HCT116 (cell line): Measurements from ENCODE around the gene OLFML2B. TPM values are rescaled to one million over a fixed set of nuclear protein-coding genes. Genes with fewer than 3 reads are reported as not detected.

Source experiments
- ATAC-seq: fragments of 200-7000 bp; cut with Tn5 transposase; 2 replicates; pipeline ENCODE4 v1.9.1; 2020; ENCODE audit warnings: mild to moderate bottlenecking, moderate library complexity
- BruUV-seq: library from RNA; stranded (reverse); fragments of 400-500 nt; replicated peaks from 2 replicates; lab custom pipeline; 2021; lab: Mats Ljungman, UMichigan
- CTCF ChIA-PET: fragments of 300-600 bp; sonication (Branson Sonifier 250); formaldehyde crosslinking; loops from one replicate; lab custom pipeline; 2021; ENCODE audit warnings: antibody characterized with exemption; lab: Charles Lee
- POLR2A ChIA-PET: fragments of 300-600, 350-600 bp; sonication (Branson Sonifier 250); formaldehyde crosslinking; loops from one replicate; lab custom pipeline; 2021; ENCODE audit warnings: antibody characterized with exemption; lab: Charles Lee
- RAD21 ChIA-PET, 2 experiments: fragments of 300-600 bp; sonication (Branson Sonifier 250); formaldehyde crosslinking; loops; one replicate each; lab custom pipeline; 2023; ENCODE audit warnings: low total read pairs in 2 of 2; ENCODE audit not compliant: uncharacterized antibody in 2 of 2, unreplicated experiment in 2 of 2, low non-redundant PET in 1 of 2; lab: Charles Lee
- DNase-seq: peaks from one replicate; pipeline ENCODE4 v3.0.0-alpha.2; 2010; ENCODE audit warnings: low read depth, low spot score
- H2AFZ ChIP-seq: fragments of 200-600 bp; shearing (Covaris generic), sonication (generic); 2 replicates; pipeline ENCODE4 v1.6.1; 2017; ENCODE audit warnings: low read depth, mixed run types, mixed read lengths, antibody characterized with exemption, low read length; ENCODE audit not compliant: poor library complexity, severe bottlenecking
- H3K27ac ChIP-seq: 2 replicates; pipeline ENCODE4 v1.5.1; 2012; ENCODE audit warnings: low read depth, low read length
- H3K27me3 ChIP-seq: fragments of 200-600 bp; sonication (generic); 2 replicates; pipeline ENCODE4 v1.6.1; 2016; ENCODE audit warnings: mixed run types, low read length, mixed read lengths; ENCODE audit not compliant: insufficient read depth
- H3K36me3 ChIP-seq, 2 experiments: fragments of 200-500 bp in 1 of 2; fragments of 200-600 bp in 1 of 2; sonication (Bioruptor generic) in 1 of 2; sonication (generic) in 1 of 2; 2 replicates each; pipeline versions ENCODE4 v1.5.1 to v1.6.1; 2014 to 2016; ENCODE audit warnings: low read length in 2 of 2, inconsistent platforms in 1 of 2, mixed read lengths in 1 of 2, mixed run types in 1 of 2; ENCODE audit not compliant: insufficient read depth in 2 of 2, control insufficient read depth in 1 of 2
- H3K4me1 ChIP-seq, 2 experiments: fragments of 200-600 bp in 1 of 2; sonication (generic) in 1 of 2; 2 replicates each; pipeline versions ENCODE4 v1.5.1 to v1.6.1; 2012 to 2017; ENCODE audit warnings: low read length in 2 of 2, inconsistent platforms in 1 of 2, mild to moderate bottlenecking in 1 of 2, mixed read lengths in 1 of 2, mixed run types in 1 of 2, moderate library complexity in 1 of 2; ENCODE audit not compliant: insufficient read depth in 2 of 2, control insufficient read depth in 1 of 2
- H3K4me2 ChIP-seq: fragments of 200-600 bp; sonication (generic); 2 replicates; pipeline ENCODE4 v1.6.1; 2017; ENCODE audit warnings: mixed run types, low read length, mixed read lengths
- H3K4me3 ChIP-seq, 2 experiments: fragments of 200-600 bp in 1 of 2; sonication (generic) in 1 of 2; replicated peaks in 1 of 2; 2 replicates each; pipeline ENCODE4 v1.5.1; 2011 to 2016; ENCODE audit warnings: low read length in 2 of 2, control low read depth in 1 of 2, low read depth in 1 of 2, mild to moderate bottlenecking in 1 of 2, mixed read lengths in 1 of 2, mixed run types in 1 of 2
- H3K79me2 ChIP-seq: fragments of 200-600 bp; sonication (generic); 2 replicates; pipeline ENCODE4 v1.6.1; 2017; ENCODE audit warnings: mild to moderate bottlenecking, mixed run types, low read length, moderate library complexity, mixed read lengths; ENCODE audit not compliant: insufficient read depth
- H3K9ac ChIP-seq: fragments of 200-600 bp; sonication (generic); 2 replicates; pipeline ENCODE4 v1.6.1; 2016; ENCODE audit warnings: low read length, mixed read lengths
- H3K9me2 ChIP-seq: fragments of 200-600 bp; sonication (generic), shearing (Covaris generic); 2 replicates; pipeline ENCODE4 v1.6.1; 2017; ENCODE audit warnings: mixed run types, mild to moderate bottlenecking, moderate library complexity; ENCODE audit not compliant: insufficient read depth
- H3K9me3 ChIP-seq, 2 experiments: fragments of 200-500 bp in 1 of 2; fragments of 200-600 bp in 1 of 2; sonication (Bioruptor generic) in 1 of 2; sonication (generic) in 1 of 2; 2 replicates each; pipeline ENCODE4 v1.6.1; 2014 to 2017; ENCODE audit warnings: low read length in 2 of 2, mixed read lengths in 2 of 2, inconsistent platforms in 1 of 2, low read depth in 1 of 2, mild to moderate bottlenecking in 1 of 2, mixed run types in 1 of 2, moderate library complexity in 1 of 2; ENCODE audit not compliant: control insufficient read depth in 1 of 2, insufficient read depth in 1 of 2
- H4K20me1 ChIP-seq: fragments of 200-600 bp; sonication (generic), shearing (Covaris generic); 2 replicates; pipeline ENCODE4 v1.6.1; 2017; ENCODE audit warnings: mixed run types, mild to moderate bottlenecking, moderate library complexity; ENCODE audit not compliant: insufficient read depth
- EZH2 ChIP-seq: fragments of 200-600 bp; sonication (generic); IDR thresholded peaks from 2 replicates; pipeline ENCODE4 v1.6.1; 2017; ENCODE audit warnings: antibody characterized with exemption, mixed run types
- EZH2phosphoT487 ChIP-seq: fragments of 200-600 bp; IDR thresholded peaks from 2 replicates; pipeline ENCODE4 v1.6.1; 2018; ENCODE audit warnings: antibody characterized with exemption, borderline replicate concordance
- FOSL1 ChIP-seq: IDR thresholded peaks from 2 replicates; pipeline ENCODE4 v1.6.1; 2012; ENCODE audit warnings: low read depth
- JUND ChIP-seq: IDR thresholded peaks from 2 replicates; pipeline ENCODE4 v1.6.1; 2012
- POLR2A ChIP-seq: IDR thresholded peaks from 2 replicates; pipeline ENCODE4 v1.7.0; 2011; ENCODE audit warnings: borderline replicate concordance; ENCODE audit not compliant: insufficient read depth, insufficient read length; ENCODE audit errors: extremely low read depth
- POLR2AphosphoS5 ChIP-seq: IDR thresholded peaks from 2 replicates; pipeline ENCODE4 v1.6.1; 2011; ENCODE audit warnings: mild to moderate bottlenecking, low read depth, low read length, moderate library complexity
- SIN3A ChIP-seq: IDR thresholded peaks from 2 replicates; pipeline ENCODE4 v1.6.1; 2012; ENCODE audit warnings: low read depth
- SP1 ChIP-seq: IDR thresholded peaks from 2 replicates; pipeline ENCODE4 v1.6.1; 2012; ENCODE audit warnings: low read depth
- YY1 ChIP-seq: IDR thresholded peaks from 2 replicates; pipeline ENCODE4 v1.6.1; 2011; ENCODE audit warnings: low read length, low read depth, moderate library complexity, mild to moderate bottlenecking; ENCODE audit not compliant: insufficient replicate concordance; ENCODE audit errors: extremely low read depth
- ZNF274 ChIP-seq: fragments of 200-500 bp; sonication (Bioruptor generic); IDR thresholded peaks from 2 replicates; pipeline ENCODE4 v1.6.1; 2014; ENCODE audit warnings: mild to moderate bottlenecking, low read depth, low read length, inconsistent platforms
- intact Hi-C: fragments of 100-400 bp; cut with micrococcal nuclease; formaldehyde crosslinking; loops from 2 replicates; pipeline ENCODE4 v1.10.0; 2022
- total RNA-seq: library from RNA; stranded (reverse); gene quantifications from one replicate; pipeline ENCODE4 v1.2.1, GENCODE V29; 2021; ENCODE audit not compliant: unreplicated experiment
- TF ChIP-seq, protein P1 (sequence below): IDR thresholded peaks from 2 replicates; pipeline ENCODE4 v1.6.1; 2012
- TF ChIP-seq, protein P2 (sequence below): IDR thresholded peaks from 2 replicates; pipeline ENCODE4 v1.6.1; 2012
- TF ChIP-seq, protein P3 (sequence below): IDR thresholded peaks from 2 replicates; pipeline ENCODE4 v1.6.1; 2011; ENCODE audit warnings: mild to moderate bottlenecking, low read length, moderate library complexity; ENCODE audit not compliant: insufficient replicate concordance; ENCODE audit errors: extremely low read depth

The OLFML2B gene
- total RNA-seq, 1 experiment from 2014 or later, result 1.3 TPM

DNA sequence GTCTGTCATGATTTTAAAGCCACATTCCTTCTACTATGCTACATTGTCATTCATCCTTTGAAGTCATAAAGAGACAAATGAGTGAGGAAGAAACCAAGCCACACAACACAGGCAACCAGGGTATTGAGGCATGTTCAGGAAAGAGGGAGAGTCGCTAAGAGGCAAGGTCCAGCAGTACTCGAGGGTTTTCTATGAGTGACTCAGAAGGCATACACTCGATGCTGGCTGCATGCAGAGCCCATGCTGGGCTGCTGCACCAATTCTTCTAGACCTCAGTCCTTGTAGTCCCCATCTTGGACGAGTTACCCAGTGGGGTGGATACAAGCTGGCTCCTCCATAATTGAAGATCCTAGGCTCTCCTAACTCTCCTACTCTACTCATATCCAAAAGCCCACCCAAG is 57.6 kb downstream of the OLFML2B start:
- Histone ChIP-seq H3K27ac (no peak overlapping the region), H3K9me2 (peaks cover 5% of the 10 kb centered on the region; the same call in 1 of the 2 replicates), H3K9me3 (no peaks in the 10 kb centered on the region), H3K9ac (no peak overlapping the region), H2AFZ (no peak overlapping the region), H3K4me1 (peaks cover 14 to 16% of the 10 kb centered on the region in 2 experiments), H3K27me3 (no peaks in the 10 kb centered on the region), H3K79me2 (no peaks in the 10 kb centered on the region), H3K4me2 (no peak overlapping the region), H3K4me3 (no peak overlapping the region), H4K20me1 (no peaks in the 10 kb centered on the region), H3K36me3 (no peaks in the 10 kb centered on the region)
- BruUV-seq, result no TSS peak
- intact Hi-C loops, result no loop called here
- TF ChIP-seq FOSL1 (no peak), JUND (no peak), POLR2AphosphoS5 (no peak), POLR2A (no peak), YY1 (no peak), EZH2 (no peak), SP1 (no peak), ZNF274 (no peak), EZH2phosphoT487 (no peak), SIN3A (no peak)
- TF ChIP-seq, protein P1, sequence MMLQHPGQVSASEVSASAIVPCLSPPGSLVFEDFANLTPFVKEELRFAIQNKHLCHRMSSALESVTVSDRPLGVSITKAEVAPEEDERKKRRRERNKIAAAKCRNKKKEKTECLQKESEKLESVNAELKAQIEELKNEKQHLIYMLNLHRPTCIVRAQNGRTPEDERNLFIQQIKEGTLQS, result no peak
- TF ChIP-seq, protein P2, sequence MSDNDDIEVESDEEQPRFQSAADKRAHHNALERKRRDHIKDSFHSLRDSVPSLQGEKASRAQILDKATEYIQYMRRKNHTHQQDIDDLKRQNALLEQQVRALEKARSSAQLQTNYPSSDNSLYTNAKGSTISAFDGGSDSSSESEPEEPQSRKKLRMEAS, result no peak
- TF ChIP-seq, protein P3, sequence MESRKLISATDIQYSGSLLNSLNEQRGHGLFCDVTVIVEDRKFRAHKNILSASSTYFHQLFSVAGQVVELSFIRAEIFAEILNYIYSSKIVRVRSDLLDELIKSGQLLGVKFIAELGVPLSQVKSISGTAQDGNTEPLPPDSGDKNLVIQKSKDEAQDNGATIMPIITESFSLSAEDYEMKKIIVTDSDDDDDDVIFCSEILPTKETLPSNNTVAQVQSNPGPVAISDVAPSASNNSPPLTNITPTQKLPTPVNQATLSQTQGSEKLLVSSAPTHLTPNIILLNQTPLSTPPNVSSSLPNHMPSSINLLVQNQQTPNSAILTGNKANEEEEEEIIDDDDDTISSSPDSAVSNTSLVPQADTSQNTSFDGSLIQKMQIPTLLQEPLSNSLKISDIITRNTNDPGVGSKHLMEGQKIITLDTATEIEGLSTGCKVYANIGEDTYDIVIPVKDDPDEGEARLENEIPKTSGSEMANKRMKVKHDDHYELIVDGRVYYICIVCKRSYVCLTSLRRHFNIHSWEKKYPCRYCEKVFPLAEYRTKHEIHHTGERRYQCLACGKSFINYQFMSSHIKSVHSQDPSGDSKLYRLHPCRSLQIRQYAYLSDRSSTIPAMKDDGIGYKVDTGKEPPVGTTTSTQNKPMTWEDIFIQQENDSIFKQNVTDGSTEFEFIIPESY, result no peak
- CTCF ChIA-PET, result no interaction called here
- ATAC-seq, result no peak
- RAD21 ChIA-PET, result no interaction called here
- POLR2A ChIA-PET, result no interaction called here
- no peak for DNase-seq
